HG03442 (cell line): ENCODE measurements around the gene MFSD6L.
A peak's percentile ranks its signal among the peaks of the same experiment; 100 is the strongest.
"Not testable (repeated sequence)": the region's sequence is repeated elsewhere in the genome, so short reads cannot be mapped to it uniquely, and the experiment has no call there.

Source experiments
- ATAC-seq: cut with Tn5 transposase; IDR thresholded peaks from one replicate; pipeline ENCODE4 v1.9.1; 2021; ENCODE audit warnings: mild to moderate bottlenecking, moderate library complexity; ENCODE audit not compliant: unreplicated experiment

MFSD6L gene

DNA sequence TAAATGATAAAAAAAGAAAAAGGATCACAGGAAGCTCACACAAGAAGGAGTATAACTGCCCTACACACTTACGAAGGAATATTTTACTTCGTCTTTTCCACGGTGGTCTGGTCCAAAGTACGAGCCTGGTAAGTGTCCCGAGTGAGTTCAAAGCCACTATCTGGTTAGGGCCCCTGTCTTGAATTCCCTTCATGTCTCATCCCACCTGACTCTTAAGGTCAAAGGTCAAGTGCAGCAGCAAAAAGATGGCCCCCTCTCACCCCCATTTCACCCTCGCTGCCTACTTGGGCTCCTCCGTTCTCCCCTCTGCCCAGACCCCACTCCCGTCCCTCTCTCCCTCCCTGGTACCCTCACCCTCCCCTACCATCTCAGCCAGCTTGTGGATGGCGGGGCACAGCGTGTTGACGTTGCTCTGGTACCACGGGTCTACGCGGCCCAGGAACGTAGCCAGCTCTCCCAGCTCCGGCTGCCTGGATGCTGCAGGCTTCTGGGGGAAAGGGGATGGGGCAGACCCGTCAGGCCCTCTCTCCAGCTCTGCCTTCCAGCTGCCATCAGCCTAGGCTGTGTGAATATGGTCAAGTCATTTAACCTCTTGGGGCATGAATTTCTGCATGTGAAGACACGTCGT lies 27.8 kb upstream of the MFSD6L start:
- ATAC-seq = no peak

DNA sequence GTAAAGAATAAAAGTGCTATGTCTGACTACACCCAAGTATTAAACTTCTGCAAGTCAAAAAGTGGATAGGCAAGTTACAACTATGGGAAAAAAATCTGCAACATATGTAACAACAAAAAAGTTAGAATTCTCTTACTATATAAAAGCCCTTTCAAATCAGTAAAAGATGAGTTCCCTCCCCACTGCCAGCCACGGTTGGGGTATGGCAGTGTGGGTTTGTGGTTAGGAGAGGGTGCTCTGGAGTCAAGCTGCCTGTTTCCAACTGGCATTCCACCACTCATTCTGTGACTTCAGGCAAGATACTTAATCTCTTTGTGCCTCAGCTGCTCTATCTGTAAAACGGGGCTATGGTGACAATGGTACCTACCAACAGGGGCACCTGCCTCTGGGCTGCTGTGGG lies 26.6 kb upstream of the MFSD6L start:
- ATAC-seq = no peak

DNA sequence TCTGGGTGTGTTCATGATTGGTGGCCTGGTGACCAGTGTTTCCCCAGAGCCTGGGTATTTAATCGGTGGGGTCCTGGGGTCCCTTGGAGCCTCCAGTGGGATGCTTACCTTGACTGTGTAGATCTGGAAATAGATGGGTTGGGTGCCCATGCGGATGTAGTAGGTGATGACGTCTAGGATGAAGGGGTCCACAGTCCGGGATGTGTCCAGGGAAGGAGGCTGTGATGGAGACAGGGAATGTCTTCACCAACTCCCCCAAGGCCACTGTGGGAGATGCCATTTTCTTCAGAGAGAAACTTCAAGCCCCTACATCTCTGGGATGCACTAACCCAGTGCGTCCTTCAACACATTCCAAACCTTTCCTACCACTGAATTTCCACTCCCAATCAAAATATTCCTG lies 24.1 kb upstream of the MFSD6L start:
- ATAC-seq = no peak

DNA sequence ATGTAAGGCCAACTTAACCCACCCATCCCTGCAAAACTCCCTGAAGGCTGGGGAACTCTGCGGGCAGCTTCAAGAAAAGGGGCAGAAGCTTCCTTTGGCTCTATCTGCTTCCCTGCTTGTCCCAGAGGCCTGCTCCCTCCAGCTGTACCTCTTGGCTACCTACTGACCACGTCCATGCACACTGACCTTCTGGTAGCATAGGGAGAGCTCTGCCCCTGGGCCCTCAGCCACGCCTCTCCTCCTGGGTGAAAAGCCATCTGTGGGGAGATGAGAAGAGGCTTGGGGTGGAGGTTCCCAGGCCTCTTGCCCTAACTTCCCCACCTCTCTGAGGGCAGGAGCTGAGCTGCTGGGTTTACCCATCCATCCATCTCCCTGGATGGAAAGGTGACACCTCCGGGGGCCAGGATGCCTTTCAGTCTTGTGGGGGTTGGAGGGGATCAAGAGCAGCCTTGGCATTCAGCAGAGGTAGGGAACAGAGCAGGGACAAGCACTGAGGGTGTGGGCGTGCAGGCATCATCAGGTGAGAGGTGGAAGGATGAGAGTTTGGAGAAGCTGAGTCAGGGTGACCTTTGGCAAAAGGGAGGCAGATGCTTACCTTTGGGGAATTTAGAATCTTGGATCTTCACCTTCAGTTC lies 23.4 kb upstream of the MFSD6L start:
- no peak for ATAC-seq

DNA sequence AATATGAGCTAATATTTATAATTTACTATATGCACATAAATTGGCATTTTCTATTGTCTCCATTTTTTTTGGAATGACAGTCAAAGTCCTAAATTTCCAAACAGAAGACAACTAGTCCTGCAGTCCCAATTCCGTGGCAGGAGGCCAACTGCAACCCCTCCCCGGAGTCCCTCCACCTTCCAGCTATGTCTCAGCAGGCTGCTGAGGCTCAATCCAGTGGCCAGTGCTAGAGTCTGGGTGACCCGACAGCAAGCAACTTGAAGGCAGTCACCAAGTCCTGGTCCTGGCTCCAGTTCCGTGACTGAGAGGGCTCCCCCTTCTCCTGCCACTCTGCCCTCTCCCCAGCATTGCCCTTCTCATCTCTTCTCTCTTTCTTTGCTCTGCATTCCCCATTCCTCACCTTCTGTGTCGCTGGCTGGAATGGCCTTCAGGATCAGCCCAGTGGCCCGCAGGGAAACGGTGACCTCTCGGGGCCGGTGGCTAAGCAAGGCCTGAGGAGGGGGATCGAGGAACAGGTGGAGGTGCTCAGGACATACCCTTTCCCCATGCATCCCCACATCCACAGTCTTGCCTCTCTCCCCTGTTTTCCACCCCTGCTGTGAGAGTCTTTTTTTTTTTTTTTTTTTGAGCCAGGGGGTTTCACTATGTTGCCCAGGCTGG lies 22.4 kb upstream of the MFSD6L start:
- ATAC-seq = no peak

DNA sequence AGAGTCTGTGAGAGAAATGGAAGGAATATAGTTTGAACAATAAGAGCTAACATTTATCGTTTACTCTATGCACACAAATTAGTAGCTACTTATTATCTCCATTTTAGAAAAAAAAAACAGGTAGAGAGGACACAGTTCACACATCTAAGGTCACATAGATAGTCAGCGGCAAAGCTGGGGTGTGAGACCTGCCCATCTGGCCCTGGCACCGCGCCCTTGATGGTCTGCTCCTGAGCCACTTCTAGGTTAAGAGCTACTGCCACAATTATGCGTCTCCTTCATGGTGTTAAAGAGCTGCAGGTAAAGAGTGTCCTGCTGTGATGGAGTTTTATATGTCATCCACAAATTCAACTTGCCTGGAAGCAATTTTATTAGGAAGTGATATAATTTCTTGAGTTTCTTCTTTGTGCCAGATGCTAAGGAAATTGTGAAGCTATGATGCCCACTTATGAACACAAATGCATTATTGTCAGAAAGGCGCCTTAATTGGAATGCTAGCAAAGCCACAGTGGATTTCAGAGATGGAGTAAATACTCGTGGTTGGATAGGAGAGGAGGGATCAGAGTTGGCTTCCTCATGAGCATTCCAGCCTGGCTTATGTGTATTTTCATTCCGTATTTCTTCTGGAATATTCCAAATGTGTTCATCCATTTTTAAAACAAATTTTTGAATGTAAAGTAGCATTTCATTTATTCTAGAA lies 21.3 kb upstream of the MFSD6L start:
- ATAC-seq = no peak

DNA sequence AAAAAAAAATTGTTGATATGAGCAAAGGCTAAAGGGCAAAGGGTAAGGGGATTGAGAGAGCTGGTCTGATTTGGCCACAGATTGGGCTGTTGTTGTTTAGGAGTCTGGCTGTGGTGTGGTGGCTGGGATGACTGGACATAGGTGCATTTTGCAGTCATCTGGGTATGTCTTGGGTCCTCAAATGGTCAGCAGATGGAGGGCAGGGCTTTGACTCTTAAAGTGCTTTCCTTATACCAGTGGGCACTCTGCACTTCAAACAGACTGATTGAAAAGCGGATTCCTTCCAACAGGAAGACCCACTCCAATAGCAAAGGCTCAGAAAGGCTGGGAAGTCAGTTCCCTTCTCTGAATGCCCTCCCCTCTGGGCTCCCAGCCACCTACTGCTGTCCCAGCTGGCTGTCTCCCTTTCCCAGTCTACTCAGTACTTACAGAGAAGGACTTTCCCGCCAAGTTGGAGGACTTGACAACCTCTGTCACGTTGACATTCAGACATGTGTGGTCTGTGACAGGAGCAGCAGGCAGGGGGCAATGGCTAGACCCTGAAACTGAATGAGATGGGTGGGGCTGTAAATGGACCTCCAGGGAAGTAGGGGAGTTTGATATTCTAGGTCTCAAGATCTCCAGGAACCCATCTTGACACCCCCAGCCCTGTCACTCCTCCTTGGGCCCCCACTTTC lies 19.6 kb upstream of the MFSD6L start:
- ATAC-seq = no peak

DNA sequence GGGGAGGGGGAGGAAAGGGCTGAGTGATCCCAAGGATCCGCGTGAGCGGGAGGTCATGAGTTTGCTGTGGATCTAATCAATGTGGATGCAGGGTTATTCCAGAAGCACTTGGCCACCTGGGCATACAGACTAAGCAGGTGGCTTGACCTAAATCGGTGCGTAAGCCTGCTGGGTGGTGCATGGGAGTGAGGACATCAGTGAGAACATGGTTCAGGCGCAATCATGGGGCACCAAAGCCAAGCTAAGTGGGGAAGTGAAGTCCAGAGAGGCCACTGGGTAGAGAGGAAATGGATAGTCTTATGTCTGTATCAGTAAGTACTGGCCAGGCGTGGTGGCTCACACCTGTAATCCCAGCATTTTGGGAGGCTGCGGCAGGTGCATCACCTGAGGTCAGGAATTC lies 18.9 kb upstream of the MFSD6L start:
- no peak for ATAC-seq

DNA sequence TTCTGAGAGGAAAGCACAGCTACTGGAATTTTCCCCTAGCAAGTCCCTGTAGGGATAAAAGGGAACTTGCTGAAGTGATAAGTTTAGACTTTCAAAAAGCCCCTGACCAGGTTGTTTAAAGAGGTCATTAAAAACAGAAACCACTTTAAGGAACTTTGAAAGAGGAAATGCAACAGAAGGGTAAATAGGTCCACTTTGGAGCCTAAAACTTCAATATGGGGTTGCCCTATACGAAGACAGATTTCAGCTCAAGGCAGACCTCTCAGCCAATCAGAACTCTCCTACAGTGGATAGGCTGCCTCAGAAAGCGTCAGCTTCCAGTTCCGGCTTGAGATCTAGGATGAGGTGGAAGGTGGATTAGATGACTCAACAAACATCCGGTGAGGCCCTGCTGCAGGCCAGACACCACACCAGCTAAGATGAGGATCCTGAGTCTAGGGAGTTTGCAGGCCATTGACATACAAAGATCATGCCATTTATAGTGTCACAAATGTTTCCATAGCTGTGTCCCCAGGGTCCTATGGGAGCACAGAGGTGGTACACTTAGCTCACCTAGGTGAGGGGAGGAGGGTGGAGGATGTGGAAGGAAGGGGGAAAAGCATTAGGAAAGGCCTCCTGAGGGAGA lies 7.9 kb upstream of the MFSD6L start:
- ATAC-seq = peak; percentile 86

DNA sequence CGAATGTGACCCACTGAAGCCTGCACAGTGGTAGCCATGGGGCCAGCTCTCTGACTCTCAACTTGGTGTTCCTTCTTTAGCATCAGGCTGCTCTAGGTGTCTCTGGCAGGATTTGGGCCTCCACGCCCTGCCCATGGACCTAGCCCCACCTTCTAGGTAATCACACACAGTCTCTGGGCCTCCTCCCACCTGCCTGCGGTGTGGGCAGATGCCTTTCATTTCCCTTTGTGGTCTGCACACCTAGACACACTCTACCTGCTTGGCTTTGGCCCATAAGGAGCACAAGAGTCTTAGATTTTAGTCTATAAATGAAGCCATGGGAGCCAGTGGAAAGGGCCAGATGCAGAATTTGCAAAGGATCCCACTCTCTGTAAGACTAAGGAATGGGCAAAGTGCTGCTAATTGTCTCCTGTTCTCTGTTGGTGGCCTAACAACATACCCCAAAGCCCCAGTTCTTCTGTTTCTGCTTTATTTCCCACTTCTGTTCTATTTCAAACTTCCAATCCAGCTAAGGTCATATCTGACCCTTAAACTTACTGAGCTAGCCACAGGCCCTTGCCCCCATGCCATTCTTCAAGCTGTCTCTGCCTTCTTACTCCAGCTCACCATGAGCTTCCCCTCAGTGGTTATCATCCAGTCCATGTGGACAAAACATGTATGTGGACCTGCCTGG lies 7.2 kb upstream of the MFSD6L start:
- ATAC-seq = no peak

DNA sequence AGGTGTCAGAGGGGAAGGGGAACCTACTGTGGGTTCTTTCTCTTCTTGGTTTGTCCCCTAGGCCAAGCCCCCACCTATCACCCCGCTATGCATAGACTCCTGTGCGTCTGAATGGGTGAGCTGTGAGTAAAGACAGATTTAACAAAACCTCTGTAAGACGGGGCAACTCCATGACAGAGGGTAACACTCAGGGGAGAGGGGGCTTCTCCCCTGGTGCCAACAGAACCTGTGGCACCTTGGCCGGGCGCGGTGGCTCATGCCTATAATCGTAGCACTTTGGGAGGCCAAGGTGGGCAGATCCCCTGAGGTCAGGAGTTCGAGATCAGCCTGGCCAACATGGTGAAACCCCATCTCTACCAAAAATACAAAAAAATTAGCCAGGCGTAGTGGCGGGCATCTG lies 6.2 kb upstream of the MFSD6L start:
- ATAC-seq = not testable (repeated sequence)

DNA sequence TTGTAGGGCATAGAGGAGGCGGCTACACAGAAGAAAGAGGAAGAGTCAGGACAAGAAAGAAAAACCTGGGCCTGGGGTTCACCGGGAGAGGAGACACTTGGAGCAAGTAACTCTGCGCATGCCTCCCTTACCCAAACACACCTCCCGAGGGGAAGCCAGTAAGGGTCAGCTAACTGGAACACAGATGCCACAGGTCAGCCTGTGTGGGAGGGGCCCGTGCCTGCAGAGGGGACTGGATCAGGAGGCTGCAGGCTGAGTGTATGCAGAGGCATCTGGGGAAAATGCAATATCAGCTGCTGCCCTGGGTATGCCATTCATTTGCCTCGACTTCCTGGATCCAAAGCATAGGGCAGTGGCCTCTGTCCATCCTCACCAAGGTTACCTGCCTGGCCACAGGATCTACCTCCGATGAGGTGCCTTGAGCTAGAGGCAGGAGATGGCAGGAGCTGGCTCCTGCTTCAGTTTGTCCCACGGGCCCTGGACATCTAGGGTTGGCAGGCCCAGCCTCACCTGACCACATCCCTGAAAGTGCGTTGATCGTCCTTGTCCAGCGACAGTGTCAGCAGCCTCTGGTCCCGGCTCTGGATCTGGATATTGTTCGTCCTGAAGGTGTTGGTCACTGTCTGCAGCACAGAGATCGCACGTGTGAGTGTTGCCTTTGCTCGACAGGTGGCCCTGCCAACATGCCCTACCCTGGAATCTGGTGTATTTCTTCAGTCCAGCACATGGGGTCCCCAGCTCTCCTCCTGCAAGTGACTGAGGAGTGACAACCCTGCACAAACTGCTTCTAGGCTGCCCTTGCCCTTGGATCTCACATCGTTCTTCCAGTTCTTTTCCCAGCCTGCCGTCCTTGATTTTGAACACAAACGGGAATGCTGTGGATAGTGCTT lies 4.6 kb upstream of the MFSD6L start:
- no peak for ATAC-seq

DNA sequence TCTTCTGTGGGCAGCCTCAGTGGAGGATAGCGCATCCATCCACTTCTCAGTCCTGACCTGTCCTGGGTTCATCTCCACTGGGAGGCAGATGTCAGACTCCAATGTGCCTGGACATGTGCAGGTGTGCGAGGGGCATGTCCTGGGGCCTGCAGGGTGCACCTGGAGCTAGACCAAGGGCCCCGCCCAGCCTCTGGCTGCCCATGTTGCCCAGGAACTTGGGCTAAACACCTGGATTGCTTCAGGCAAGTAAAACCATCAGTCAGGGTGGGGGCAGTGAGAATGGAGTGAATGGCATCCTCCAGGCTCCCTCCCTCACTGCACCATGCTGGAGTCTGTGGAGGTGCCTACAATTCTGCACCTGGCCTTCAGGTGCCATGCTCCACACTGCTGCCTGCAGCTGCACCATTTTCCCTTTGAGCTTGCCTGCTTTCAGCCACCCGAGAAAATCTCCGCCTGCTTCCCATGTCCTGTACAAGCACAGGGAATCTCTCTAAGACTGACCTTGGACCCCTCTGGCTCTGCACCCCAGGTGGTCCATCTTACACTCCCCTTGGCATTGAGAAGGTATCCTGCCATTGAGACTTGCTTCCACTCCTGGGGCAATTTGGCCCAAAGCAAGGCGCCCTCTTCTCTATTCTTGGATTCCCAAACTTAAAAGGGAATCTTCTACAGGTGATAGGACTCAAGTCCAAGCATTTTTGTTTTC lies 2.1 kb upstream of the MFSD6L start:
- ATAC-seq = no peak

DNA sequence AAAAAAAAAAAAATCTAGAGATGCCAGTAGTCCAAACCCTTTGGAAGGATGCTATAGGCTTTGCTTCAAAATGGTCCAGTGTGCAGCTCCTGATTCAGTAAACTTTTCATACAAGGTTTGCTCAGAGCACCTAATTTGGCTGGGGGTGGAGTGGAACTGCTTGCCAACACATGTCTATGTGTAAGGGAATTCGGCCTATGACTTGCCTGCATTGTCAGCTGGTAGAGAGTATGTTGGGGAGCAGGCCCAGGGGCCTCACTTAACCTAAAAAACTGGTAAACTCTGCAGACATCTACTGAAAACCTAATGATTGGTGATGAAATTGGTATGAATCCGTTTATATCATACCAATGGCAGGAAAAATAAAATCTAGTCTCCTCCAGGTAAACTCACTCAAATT lies 1.5 kb upstream of the MFSD6L start:
- ATAC-seq = no peak

DNA sequence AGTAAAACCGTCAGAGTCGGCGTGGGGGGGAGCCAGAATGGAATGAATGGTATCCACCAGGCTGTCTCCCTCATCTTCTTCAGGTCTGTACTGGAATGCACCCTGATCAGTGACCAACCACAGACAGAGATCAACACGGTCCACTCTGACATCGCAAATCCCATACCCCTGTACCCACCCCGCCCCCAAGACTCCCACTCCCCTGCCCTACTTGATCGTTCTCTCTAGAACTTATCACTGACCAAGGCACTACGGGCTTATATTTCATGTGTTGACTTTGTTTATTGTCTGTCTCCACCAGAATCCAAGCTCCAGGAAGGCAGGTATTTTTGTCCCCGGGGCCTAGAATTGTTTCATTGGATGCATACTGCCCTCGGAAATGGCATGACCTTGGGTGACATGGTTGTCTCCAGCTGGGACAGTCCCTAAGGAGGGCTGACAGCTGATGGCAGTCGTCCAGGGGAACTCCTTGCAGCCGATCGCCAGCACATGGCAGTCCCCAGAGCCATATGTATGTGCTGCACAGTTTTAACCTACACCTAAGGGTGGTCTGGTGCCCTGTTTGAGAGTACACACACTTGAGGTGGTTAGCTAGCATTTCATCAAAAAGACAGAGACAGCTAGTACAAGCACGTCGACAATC lies 526 bp upstream of the MFSD6L start:
- ATAC-seq = no peak

DNA sequence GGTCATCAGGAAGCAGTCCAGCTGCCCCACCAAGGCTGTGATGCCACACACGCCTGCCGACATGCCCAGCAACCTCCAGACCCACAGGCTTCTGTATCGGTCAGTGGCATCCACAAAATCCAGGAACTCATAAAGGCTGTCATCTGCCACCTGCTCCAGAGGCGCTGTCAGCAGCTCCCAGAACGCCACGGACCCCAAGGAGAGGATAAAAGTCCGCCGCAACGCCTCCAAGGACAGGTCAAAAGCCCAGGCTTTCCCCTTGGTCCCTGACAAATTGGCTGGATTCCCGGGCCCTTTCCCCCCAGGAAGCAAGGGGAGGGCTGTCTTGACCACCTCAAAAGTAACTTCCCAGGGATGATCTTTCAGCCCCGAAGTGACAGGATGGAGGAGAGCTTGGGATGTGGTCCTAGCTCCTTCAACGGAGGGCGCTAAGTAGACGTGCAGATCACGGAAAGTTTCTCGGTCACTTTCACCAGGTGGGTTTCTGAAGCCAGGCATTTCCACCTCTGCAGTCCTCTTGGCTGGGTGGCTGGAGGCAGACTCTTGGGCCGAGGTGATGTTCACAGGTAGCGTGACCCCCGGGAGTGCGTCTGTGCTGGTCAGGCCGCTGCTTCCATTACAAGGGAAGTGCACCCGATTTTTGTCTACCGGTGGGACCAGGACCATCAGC lies 854 bp downstream of the MFSD6L start:
- no peak for ATAC-seq

DNA sequence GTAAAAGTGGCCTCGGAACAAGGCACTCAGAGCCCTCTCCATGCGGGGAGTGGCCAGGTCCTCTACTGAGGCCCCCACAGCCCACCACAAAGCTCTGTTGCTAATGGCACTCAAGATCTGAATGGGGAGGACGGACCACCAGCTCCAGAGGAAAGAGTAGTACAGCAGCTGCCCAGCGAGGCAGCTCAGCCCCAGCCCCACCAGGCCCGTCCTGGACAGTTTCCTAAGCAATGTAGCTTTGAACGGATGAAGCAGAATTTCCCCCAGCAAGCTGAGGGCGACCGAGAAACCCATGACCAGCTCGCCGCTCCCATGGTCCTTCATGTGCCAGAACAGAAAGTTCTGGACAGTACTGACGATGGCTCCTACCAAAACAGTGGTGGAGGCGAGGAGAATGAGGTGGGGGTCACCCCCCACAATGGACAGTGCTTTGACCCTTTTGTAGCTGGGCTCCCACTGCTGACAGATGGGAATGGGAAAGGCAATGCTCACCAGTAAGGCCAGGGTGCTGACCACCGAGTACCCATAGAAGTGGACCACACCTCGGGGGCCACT lies 1.5 kb downstream of the MFSD6L start:
- no peak for ATAC-seq
